Measurements from ENCODE around the gene SCYGR3. TPM values are rescaled to one million over a fixed set of nuclear protein-coding genes. Genes with fewer than 3 reads are reported as not detected.

SCYGR3 gene, protein sequence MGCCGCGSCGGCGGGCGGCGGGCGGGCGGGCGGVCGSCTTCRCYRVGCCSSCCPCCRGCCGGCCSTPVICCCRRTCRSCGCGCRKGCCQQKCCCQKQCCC
- not detected for total RNA-seq

- no peak for DNase-seq
These were observed at the start of gene SCYGR3 for GRCh38 chr2:227614740-227615139. Gene SCYGR3, minus strand, starts transcription at chr2:227614840. Its CDS starts 0 bp downstream, at chr2:227614840.

DNA sequence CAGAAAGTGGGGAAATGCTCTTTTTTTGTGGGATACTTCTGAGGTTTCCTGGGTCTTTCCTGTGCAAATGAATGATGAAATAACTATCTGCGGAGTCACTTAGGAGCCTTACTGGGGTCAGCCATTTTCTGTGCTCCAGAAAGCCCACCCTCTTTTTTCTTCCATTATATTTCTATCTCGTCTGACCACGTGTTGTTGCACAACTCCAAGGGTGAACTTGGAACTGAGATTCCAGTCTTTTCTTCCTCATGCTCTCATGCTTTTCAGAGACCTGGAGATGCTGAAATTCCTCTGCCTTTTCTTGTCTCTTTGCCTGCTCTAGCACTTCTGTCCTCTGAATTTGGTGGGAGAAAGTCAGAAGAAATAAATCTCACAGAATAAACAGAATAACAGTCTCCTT lies 47.2 kb upstream of the SCYGR3 start:
- DNase-seq, result no peak

- DNase-seq, result no peak
These were observed 46.5 kb upstream of the SCYGR3 start for GRCh38 chr2:227661025-227661649.

GRCh38 chr2:227657199-227657845 lies 42.7 kb upstream of the SCYGR3 start:
- DNase-seq, result no peak

DNA sequence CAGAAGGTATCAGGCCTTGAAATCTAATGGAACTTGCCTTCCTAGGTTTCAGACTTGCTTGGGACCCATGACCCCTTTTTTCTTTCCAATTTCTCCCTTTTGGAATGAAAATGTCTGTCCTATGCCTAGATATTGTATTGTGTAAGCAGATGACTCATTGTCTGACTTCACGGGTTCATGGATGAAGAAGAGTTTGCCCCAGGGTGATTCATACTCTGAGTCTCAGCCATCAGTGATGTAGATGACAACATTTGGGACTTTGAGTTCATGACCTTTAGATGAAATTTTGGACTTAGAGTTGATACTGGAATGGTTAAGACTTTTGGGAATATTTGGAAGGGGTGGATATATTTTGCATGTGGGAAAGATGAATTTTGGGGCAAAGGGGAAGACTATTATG lies 40.8 kb upstream of the SCYGR3 start:
- DNase-seq, result no peak

GRCh38 chr2:227654426-227654825 lies 39.8 kb upstream of the SCYGR3 start:
- DNase-seq, result no peak

- no peak for DNase-seq
These were observed 38.8 kb upstream of the SCYGR3 start for GRCh38 chr2:227653419-227653818.

GRCh38 chr2:227643990-227644551 lies 29.4 kb upstream of the SCYGR3 start:
- no peak for DNase-seq

- no peak for DNase-seq
These were observed 28.0 kb upstream of the SCYGR3 start for GRCh38 chr2:227642656-227643055.

- DNase-seq, result no peak
These were observed 19.6 kb upstream of the SCYGR3 start for GRCh38 chr2:227634201-227634600.

GRCh38 chr2:227632827-227633226 lies 18.2 kb upstream of the SCYGR3 start:
- no peak for DNase-seq

DNA sequence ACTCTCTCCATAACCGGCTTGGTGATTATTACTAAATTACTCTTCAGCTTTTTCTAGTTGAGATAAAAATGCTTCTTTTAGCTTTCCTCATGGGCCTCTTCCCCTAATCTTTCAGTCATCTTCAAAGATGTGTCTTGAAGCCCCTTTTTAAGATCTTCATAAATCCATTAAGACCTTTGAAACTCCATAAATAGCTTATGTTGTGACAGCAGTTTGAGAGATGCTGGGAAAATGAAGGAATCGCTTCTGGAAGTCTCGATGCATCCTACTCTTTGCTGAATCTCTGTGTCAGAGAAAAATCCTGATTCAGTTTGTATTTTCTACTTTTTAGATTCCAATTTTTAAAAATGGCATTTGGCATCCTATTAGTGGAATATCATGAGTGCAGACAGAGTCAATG lies 15.7 kb upstream of the SCYGR3 start:
- DNase-seq, result no peak

DNA sequence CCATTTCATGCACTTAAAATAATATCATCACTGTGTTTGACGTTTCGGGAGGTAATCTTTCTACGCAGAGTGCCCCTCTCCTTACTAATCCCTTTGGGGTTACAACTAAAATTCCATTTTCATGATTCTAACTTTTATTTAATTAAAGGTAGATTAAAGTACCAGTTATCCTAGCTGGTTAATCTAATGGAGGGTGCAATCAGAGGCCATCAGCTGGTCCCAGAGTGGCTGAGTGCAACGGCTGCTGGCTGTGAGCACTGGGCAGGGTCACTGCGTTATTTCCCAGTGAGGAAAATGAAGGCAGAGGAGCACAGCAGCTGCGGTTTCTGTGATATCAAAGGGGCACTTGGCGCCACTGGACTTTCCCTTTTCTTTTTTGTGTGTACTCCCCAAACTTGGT lies 14.8 kb upstream of the SCYGR3 start:
- DNase-seq, result no peak

DNA sequence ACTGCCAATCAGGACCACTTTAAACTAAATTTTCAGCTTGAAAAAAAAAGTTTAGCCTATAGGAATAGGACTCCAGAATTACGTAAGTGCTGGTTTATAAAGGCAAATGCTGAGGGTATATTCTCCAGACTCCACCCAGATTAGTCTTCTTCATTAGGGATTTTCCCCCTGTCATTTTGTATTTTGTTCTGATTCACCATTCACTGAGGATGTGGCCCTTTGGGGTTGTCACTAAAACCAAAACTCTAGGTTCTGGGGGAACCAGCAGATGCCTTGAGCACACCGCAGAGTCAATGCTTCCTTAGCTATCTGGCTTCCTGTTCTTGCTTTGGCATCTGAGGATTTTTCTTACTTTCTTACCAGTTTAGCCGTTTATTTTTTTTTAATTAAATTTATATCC lies 13.1 kb upstream of the SCYGR3 start:
- no peak for DNase-seq

- DNase-seq, result no peak
These were observed 12.0 kb upstream of the SCYGR3 start for GRCh38 chr2:227626580-227627151.

GRCh38 chr2:227625420-227625819 lies 10.8 kb upstream of the SCYGR3 start:
- no peak for DNase-seq

DNA sequence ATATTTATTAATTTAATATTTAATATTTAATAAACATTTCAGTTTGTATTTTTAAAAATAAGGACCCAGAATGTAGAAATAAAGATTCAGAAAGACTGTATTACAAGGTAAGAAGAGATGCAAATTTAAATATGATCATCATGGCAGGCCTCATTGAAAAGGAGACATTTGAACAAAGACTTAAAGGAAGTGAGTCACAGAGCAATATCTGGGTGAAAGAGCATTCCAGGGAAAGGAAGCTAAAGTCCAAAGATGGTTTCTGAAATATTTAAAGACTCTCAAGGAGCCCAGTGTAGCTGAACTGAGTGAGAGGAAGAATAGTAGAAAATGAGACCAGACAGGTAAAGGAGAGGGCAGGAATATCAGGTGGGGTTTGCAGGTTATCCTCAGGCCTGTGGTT lies 8.6 kb upstream of the SCYGR3 start:
- DNase-seq, result no peak

DNA sequence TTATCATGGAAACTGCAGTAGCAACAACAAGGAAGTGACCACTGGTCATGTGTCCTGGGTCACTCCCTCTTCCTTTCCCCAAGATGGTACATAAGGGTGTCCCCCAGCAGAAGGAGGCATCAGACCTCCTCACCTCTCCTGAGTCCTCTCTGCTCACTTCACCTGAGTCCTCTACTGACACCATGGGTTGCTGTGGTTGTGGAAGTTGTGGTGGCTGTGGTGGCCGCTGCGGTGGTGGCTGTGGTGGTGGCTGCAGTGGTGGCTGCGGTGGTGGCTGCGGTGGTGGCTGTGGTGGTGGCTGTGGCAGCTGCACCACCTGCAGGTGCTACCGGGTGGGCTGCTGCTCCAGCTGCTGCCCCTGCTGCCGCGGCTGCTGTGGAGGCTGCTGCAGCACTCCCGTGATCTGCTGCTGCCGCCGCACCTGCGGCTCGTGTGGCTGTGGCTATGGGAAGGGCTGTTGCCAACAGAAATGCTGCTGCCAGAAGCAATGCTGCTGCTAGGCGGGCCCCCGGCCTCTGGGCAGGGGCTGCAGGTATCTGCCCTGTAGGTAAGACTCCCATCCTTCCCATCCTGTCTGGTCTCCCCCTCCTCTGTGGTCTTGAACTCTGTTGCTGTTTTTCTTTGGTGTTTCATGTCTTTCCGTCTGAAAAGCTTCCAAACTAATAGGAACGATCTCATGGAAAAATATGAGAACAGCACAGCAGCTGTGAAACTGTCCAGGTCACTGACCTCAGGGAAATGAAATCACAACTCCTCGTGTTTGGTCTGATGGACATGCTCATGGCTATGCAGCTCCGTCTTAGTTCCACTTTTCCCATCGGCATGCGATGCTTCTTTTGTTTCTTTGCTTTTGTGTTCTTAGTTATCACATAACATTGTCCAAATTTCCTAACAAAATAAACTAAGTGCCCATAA lies 2.9 kb upstream of the SCYGR3 start, which contains the start of gene SCYGR4:
SCYGR4 (plus strand) TSS at position 183 of the 915 bp plus-strand sequence; CDS start at position 183, 0 bp downstream.
- no peak for DNase-seq

DNA sequence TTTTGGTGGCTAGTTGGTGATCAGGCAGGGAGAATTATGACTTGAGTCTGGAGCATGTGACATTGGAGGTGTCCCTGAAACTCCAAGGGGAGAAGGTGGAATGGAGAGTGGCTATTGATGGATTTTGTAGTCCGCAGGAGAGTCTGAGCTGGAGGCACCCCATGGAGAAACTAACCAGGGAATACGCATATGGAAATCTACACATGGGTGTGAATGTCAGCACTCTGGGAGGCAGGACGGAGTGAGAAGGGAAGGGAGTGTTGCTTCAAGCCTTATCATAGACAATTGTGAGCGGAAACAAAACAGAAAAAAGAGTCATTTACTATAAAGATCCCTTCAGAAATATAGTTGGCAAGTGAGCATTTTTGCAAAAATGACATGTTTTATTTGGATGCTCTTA lies 2.0 kb upstream of the SCYGR3 start:
- DNase-seq, result no peak

- DNase-seq, result no peak
These were observed 1.3 kb upstream of the SCYGR3 start for GRCh38 chr2:227615906-227616305.

DNA sequence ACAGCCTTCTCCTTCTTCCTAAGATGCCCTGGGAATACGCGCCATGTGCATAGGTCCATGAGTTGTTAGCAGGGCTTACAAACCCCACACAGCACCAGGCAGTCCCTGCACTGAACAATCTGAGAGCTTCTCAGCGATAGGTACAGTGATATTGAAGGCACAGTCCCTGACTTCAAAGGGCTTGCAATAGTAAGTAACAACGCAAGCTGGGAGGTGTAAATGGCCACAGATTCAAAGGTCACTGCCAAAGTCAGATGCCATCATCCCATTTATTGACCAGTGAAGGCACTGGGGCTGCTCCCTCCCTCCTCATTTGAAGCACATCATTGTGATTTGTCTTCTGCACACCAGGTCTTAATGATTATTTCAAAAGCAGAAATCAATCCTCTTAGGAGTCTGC lies 541 bp upstream of the SCYGR3 start:
- no peak for DNase-seq

DNA sequence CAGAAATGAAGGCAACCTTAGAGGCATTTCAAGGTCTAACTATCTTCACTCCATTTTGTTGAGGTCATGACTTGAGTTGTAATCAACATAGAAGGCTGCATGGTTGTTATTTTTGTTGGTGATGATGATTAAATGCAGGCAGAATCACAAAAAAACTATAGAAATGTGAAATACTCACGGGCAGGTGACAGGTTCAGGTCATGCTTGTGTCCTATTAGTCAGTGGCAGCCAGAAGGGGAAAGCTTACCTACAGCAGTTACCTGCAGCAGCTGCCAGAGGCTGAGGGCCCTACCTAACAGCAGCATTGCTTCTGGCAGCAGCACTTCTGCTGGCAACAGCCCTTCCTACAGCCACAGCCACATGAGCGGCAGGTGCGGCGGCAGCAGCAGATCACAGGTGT lies 394 bp downstream of the SCYGR3 start:
- no peak for DNase-seq
